COR-L47 (cell line): ENCODE measurements around the gene ELFN2.
"Not testable (repeated sequence)": the region's sequence is repeated elsewhere in the genome, so short reads cannot be mapped to it uniquely, and the experiment has no call there.

Experiments
- DNase-seq: peaks from one replicate; lab custom pipeline; 2025; lab: John Stamatoyannopoulos, UW

ELFN2 gene

GRCh38 chr22:37427135-37427710 lies at the start of gene ELFN2:
Gene ELFN2 (minus strand): TSS chr22:37427479. CDS start chr22:37375534, 51,945 bp downstream.
- DNase-seq: no peak

- DNase-seq: no peak
These were observed 49.4 kb upstream of the ELFN2 start for GRCh38 chr22:37476389-37477329.

GRCh38 chr22:37474447-37475090 lies 47.3 kb upstream of the ELFN2 start:
- DNase-seq: no peak

- DNase-seq: no peak
These were observed 46.2 kb upstream of the ELFN2 start for GRCh38 chr22:37473437-37473946.

GRCh38 chr22:37472418-37473006 lies 45.2 kb upstream of the ELFN2 start:
- peak; percentile 17 for DNase-seq

- no peak for DNase-seq
These were observed 44.6 kb upstream of the ELFN2 start for GRCh38 chr22:37471727-37472417.

GRCh38 chr22:37470087-37470445 lies 42.8 kb upstream of the ELFN2 start:
- no peak for DNase-seq

GRCh38 chr22:37469416-37470086 lies 42.3 kb upstream of the ELFN2 start:
- DNase-seq: no peak

GRCh38 chr22:37468201-37468695 lies 41.0 kb upstream of the ELFN2 start:
- DNase-seq: not testable (repeated sequence)

GRCh38 chr22:37467391-37467955 lies 40.2 kb upstream of the ELFN2 start:
- DNase-seq: no peak

- no peak for DNase-seq
These were observed 36.9 kb upstream of the ELFN2 start for GRCh38 chr22:37464181-37464580.

GRCh38 chr22:37462983-37463382 lies 35.7 kb upstream of the ELFN2 start:
- DNase-seq: no peak

- no peak for DNase-seq
These were observed 35.2 kb upstream of the ELFN2 start for GRCh38 chr22:37462436-37462835.

GRCh38 chr22:37461961-37462360 lies 34.7 kb upstream of the ELFN2 start:
- DNase-seq: no peak

GRCh38 chr22:37460684-37461083 lies 33.4 kb upstream of the ELFN2 start:
- DNase-seq: no peak

GRCh38 chr22:37459206-37459605 lies 31.9 kb upstream of the ELFN2 start:
- DNase-seq: no peak

- DNase-seq: peak; percentile 59
These were observed 30.0 kb upstream of the ELFN2 start for GRCh38 chr22:37457093-37457893.

GRCh38 chr22:37456346-37456745 lies 29.1 kb upstream of the ELFN2 start:
- no peak for DNase-seq

- DNase-seq: no peak
These were observed 28.6 kb upstream of the ELFN2 start for GRCh38 chr22:37455896-37456295.
